Ecto neural progenitor cell (in vitro differentiated cells): ENCODE results near the gene STK11.
A peak's percentile ranks its signal among the peaks of the same experiment; 100 is the strongest.

Source experiments
- DNase-seq: peaks from one replicate; pipeline ENCODE4 v3.0.0-alpha.2; 2018; ENCODE audit warnings: low spot score

STK11 gene

GRCh38 chr19:1274081-1274851 is 68.7 kb downstream of the STK11 start:
- DNase-seq: no peak

- DNase-seq: peak; percentile 79
Measured at GRCh38 chr19:1274852-1275259, 69.3 kb downstream of the STK11 start.

DNA sequence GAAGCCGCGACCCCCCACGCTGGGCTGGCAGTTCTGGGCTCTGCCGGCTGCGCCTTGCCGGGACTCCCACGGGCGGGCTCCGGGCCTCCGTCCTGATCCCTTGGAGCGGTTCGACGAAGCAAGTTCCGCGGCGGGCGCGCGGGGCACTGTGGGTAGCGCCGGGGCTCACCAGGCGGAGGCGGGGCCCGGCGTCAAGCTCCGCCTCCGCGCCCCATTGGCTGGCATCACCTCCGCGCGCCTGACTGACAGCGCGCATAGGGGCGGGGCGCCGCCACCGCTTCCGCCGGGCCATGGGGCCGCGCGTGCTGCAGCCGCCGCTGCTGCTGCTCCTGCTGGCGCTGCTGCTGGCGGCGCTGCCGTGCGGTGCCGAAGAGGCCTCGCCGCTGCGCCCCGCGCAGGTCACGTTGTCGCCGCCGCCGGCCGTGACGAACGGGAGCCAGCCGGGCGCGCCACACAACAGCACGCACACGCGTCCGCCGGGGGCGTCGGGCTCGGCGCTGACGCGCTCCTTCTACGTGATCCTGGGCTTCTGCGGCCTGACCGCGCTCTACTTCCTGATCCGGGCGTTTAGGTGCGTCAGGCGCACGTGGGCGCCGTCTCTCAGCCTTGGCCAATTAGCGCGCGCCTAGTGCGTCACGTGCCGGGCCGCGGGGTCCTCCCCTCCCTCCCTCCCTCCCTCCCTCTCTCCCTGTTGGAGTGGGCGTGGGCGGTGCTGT is 69.8 kb downstream of the STK11 start, which contains the start of gene FAM174C:
Gene FAM174C (plus strand): TSS at position 271 of the 716 bp plus-strand sequence. CDS start 20 bp downstream, at position 291.
- DNase-seq: peak; percentile 96

GRCh38 chr19:1275976-1276627 is 70.5 kb downstream of the STK11 start:
- DNase-seq: no peak

GRCh38 chr19:1276628-1277022 is 71.0 kb downstream of the STK11 start:
- no peak for DNase-seq

- no peak for DNase-seq
Measured at GRCh38 chr19:1277061-1277460, 71.5 kb downstream of the STK11 start.
